Measurements from ENCODE around the gene SYPL1.
"Not testable (repeated sequence)": the region's sequence is repeated elsewhere in the genome, so short reads cannot be mapped to it uniquely, and the experiment has no call there.

The SYPL1 gene

GRCh38 chr7:106112118-106112971 lies at the start of gene SYPL1:
Gene SYPL1 (minus strand): TSS chr7:106112312. CDS start chr7:106112208, 104 bp downstream.
- DNase-seq, result peak; percentile 91

- no peak for DNase-seq
These were observed 42.9 kb upstream of the SYPL1 start for GRCh38 chr7:106155027-106155426.

- peak; percentile 66 for DNase-seq
These were observed 41.9 kb upstream of the SYPL1 start for GRCh38 chr7:106153891-106154449.

- no peak for DNase-seq
These were observed 40.2 kb upstream of the SYPL1 start for GRCh38 chr7:106152313-106152665.

- no peak for DNase-seq
These were observed 39.6 kb upstream of the SYPL1 start for GRCh38 chr7:106151459-106152312.

- DNase-seq, result no peak
These were observed 31.7 kb upstream of the SYPL1 start for GRCh38 chr7:106143711-106144337.

GRCh38 chr7:106142136-106142535 lies 30.0 kb upstream of the SYPL1 start:
- DNase-seq, result no peak

GRCh38 chr7:106140406-106141173 lies 28.5 kb upstream of the SYPL1 start:
- DNase-seq, result no peak

- no peak for DNase-seq
These were observed 27.4 kb upstream of the SYPL1 start for GRCh38 chr7:106139265-106140251.

- DNase-seq, result no peak
These were observed 26.7 kb upstream of the SYPL1 start for GRCh38 chr7:106138776-106139175.

GRCh38 chr7:106138181-106138580 lies 26.1 kb upstream of the SYPL1 start:
- not testable (repeated sequence) for DNase-seq

- DNase-seq, result no peak
These were observed 22.1 kb upstream of the SYPL1 start for GRCh38 chr7:106134241-106134640.

- no peak for DNase-seq
These were observed 17.2 kb upstream of the SYPL1 start for GRCh38 chr7:106129291-106129690.

- DNase-seq, result no peak
These were observed 16.7 kb upstream of the SYPL1 start for GRCh38 chr7:106128836-106129235.

GRCh38 chr7:106127984-106128780 lies 16.1 kb upstream of the SYPL1 start:
- DNase-seq, result no peak

- peak; percentile 25 for DNase-seq
These were observed 14.2 kb upstream of the SYPL1 start for GRCh38 chr7:106126170-106126938.

- DNase-seq, result no peak
These were observed 13.3 kb upstream of the SYPL1 start for GRCh38 chr7:106125417-106125816.

- DNase-seq, result no peak
These were observed 12.1 kb upstream of the SYPL1 start for GRCh38 chr7:106124186-106124585.

- DNase-seq, result no peak
These were observed 10.6 kb upstream of the SYPL1 start for GRCh38 chr7:106122713-106123112.

All from activated CD4-positive, alpha-beta T cell treated with anti-CD3 and anti-CD28 coated beads for 1 hour (primary cell).